Caco-2 (cell line): Measurements from ENCODE around the gene RPUSD2. TPM values are rescaled to one million over a fixed set of nuclear protein-coding genes. Genes with fewer than 3 reads are reported as not detected.

ENCODE experiments used
- BruUV-seq: library from RNA; stranded (reverse); fragments of 400-500 nt; replicated peaks from 2 replicates; lab custom pipeline; 2021; lab: Mats Ljungman, UMichigan
- CTCF ChIA-PET: fragments of 300-600 bp; sonication (Branson Sonifier 250); formaldehyde crosslinking; loops from one replicate; lab custom pipeline; 2022; ENCODE audit warnings: antibody characterized with exemption; lab: Charles Lee
- POLR2A ChIA-PET: fragments of 300-600 bp; sonication (Branson Sonifier 250); formaldehyde crosslinking; loops from one replicate; lab custom pipeline; 2022; ENCODE audit warnings: antibody characterized with exemption; lab: Charles Lee
- DNase-seq, 2 experiments: peaks; one replicate each; pipeline versions ENCODE4 v3.0.0 to v3.0.0-alpha.2; 2020 to 2022
- H3K27me3 ChIP-seq: replicated peaks from 2 replicates; pipeline ENCODE4 v1.6.0; 2011; ENCODE audit warnings: low read length; ENCODE audit not compliant: control insufficient read depth, insufficient read depth
- H3K36me3 ChIP-seq: 2 replicates; pipeline ENCODE4 v1.5.1; 2011; ENCODE audit warnings: low read length; ENCODE audit not compliant: control insufficient read depth, insufficient read depth
- H3K4me1 ChIP-seq: fragments of 250-450 bp; sonication (Bioruptor Pico); 2 replicates; pipeline ENCODE4 v1.5.1; 2020; ENCODE audit warnings: mild to moderate bottlenecking
- H3K4me3 ChIP-seq: 2 replicates; pipeline ENCODE4 v1.5.1; 2011; ENCODE audit warnings: low read depth, mild to moderate bottlenecking, control low read depth, low read length
- H3K9me3 ChIP-seq: fragments of 250-450 bp; sonication (Bioruptor Pico); 2 replicates; pipeline ENCODE4 v1.5.1; 2020; ENCODE audit warnings: mild to moderate bottlenecking, moderate library complexity
- H3K27ac Mint-ChIP-seq: one replicate; pipeline ENCODE4 v1.8.0; 2022; ENCODE audit warnings: mixed read lengths; ENCODE audit not compliant: unreplicated experiment
- H3K27me3 Mint-ChIP-seq: one replicate; pipeline ENCODE4 v1.8.0; 2022; ENCODE audit warnings: mixed read lengths; ENCODE audit not compliant: insufficient read depth, unreplicated experiment
- H3K36me3 Mint-ChIP-seq: one replicate; pipeline ENCODE4 v1.8.0; 2022; ENCODE audit warnings: mild to moderate bottlenecking, mixed read lengths; ENCODE audit not compliant: insufficient read depth, unreplicated experiment
- H3K4me1 Mint-ChIP-seq: one replicate; pipeline ENCODE4 v1.8.0; 2022; ENCODE audit warnings: low read depth, mixed read lengths; ENCODE audit not compliant: unreplicated experiment
- H3K4me3 Mint-ChIP-seq: one replicate; pipeline ENCODE4 v1.8.0; 2022; ENCODE audit warnings: mild to moderate bottlenecking, moderate library complexity, mixed read lengths; ENCODE audit not compliant: unreplicated experiment
- H3K9me3 Mint-ChIP-seq: one replicate; pipeline ENCODE4 v1.8.0; 2022; ENCODE audit warnings: mixed read lengths; ENCODE audit not compliant: unreplicated experiment
- intact Hi-C: fragments of 100-400 bp; cut with micrococcal nuclease; formaldehyde crosslinking; loops from one replicate; pipeline ENCODE4 v1.10.0; 2022; ENCODE audit not compliant: unreplicated experiment
- total RNA-seq: library from RNA; stranded (reverse); gene quantifications from 2 replicates; pipeline ENCODE4 v1.2.3, GENCODE V29; 2022
- TF ChIP-seq, protein P1 (sequence below), 2 experiments: fragments of 200-600 bp in 1 of 2; IDR thresholded peaks; 1 replicate in 1 of 2; 2 replicates in 1 of 2; pipeline versions ENCODE4 v1.5.1 to v1.8.0; 2011 to 2022; ENCODE audit warnings: antibody characterized with exemption in 1 of 2, control low read depth in 1 of 2, inconsistent platforms in 1 of 2, low read depth in 1 of 2, low read length in 1 of 2, mild to moderate bottlenecking in 1 of 2, moderate library complexity in 1 of 2; ENCODE audit not compliant: insufficient read depth in 1 of 2, severe bottlenecking in 1 of 2, unreplicated experiment in 1 of 2

The RPUSD2 gene
- total RNA-seq, 1 experiment from 2014 or later, result 14.6 TPM

GRCh38 chr15:40555876-40556275 is 13.2 kb upstream of the RPUSD2 start:
- Histone ChIP-seq H3K4me3 (no peak overlapping the region), H3K4me1 (no peaks in the 10 kb centered on the region), H3K9me3 (no peaks in the 10 kb centered on the region), H3K36me3 (no peaks in the 10 kb centered on the region), H3K27me3 (no peaks in the 10 kb centered on the region)
- Mint-ChIP-seq H3K9me3 (no peaks in the 10 kb centered on the region), H3K4me1 (no peaks in the 10 kb centered on the region), H3K27ac (no peak overlapping the region), H3K36me3 (peaks cover 6% of the 10 kb centered on the region), H3K27me3 (no peaks in the 10 kb centered on the region), H3K4me3 (no peak overlapping the region)
- ChIA-PET CTCF (no interaction called here), POLR2A (no interaction called here)
- intact Hi-C loops, result no loop called here
- TF ChIP-seq, protein P1, sequence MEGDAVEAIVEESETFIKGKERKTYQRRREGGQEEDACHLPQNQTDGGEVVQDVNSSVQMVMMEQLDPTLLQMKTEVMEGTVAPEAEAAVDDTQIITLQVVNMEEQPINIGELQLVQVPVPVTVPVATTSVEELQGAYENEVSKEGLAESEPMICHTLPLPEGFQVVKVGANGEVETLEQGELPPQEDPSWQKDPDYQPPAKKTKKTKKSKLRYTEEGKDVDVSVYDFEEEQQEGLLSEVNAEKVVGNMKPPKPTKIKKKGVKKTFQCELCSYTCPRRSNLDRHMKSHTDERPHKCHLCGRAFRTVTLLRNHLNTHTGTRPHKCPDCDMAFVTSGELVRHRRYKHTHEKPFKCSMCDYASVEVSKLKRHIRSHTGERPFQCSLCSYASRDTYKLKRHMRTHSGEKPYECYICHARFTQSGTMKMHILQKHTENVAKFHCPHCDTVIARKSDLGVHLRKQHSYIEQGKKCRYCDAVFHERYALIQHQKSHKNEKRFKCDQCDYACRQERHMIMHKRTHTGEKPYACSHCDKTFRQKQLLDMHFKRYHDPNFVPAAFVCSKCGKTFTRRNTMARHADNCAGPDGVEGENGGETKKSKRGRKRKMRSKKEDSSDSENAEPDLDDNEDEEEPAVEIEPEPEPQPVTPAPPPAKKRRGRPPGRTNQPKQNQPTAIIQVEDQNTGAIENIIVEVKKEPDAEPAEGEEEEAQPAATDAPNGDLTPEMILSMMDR (IDR thresholded peaks at IDR 0.05; ENCODE audit: insufficient read depth in 1 of 2, low read depth in 1 of 2, low read length in 1 of 2, severe bottlenecking in 1 of 2, unreplicated experiment in 1 of 2), result no peak
- no peak for DNase-seq
- BruUV-seq, result no TSS peak

DNA sequence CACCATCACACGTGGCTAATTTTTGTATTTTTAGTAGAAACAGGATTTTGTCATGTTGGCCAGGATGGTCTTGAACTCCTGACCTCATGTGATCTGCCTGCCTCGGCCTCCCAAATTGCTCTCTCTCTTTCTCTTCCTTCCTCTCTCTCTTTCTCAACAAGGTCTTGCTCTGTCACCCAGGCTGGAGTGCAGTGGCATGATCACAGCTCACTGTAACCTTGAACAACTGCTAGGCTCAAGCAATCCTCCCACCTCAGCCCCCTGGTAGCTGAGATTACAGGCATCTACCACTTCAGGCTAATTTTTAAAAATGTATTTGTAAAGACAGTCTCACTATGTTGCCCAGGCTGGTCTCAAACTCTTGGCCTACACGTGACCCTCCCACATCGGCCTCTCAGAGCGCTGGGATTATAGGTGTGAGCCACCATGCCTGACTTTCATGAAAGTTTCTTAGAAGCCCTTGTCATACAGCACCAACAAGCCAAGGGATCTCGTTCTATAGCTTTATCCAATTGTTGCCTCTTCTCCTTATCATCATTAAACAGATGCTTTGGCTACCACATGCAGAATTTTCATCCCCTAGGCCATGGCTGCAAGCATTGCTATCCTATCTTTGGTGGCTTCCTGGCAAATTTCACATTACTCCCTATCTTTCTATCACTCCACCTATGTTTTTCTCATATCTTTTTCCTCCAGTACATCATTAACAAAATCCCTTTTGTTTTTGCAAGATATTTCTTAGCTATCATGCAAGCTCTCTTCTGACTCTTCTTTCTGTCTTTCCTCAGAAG is 10.0 kb upstream of the RPUSD2 start:
- intact Hi-C loops, result no loop called here
- TF ChIP-seq, protein P1 (IDR thresholded peaks at IDR 0.05; ENCODE audit: insufficient read depth in 1 of 2, low read depth in 1 of 2, low read length in 1 of 2, severe bottlenecking in 1 of 2, unreplicated experiment in 1 of 2), result no peak
- Mint-ChIP-seq H3K36me3 (no peaks in the 10 kb centered on the region), H3K27me3 (no peaks in the 10 kb centered on the region), H3K27ac (no peak overlapping the region), H3K4me3 (no peak overlapping the region), H3K9me3 (no peaks in the 10 kb centered on the region), H3K4me1 (no peaks in the 10 kb centered on the region)
- Histone ChIP-seq H3K36me3 (no peaks in the 10 kb centered on the region; the same call in 1 of the 2 replicates), H3K4me1 (no peaks in the 10 kb centered on the region), H3K9me3 (no peaks in the 10 kb centered on the region), H3K4me3 (no peak overlapping the region), H3K27me3 (no peaks in the 10 kb centered on the region)
- ChIA-PET CTCF (no interaction called here), POLR2A (no interaction called here)
- peak in 1 of 2 experiments; percentile 15 for DNase-seq
- no TSS peak for BruUV-seq

DNA sequence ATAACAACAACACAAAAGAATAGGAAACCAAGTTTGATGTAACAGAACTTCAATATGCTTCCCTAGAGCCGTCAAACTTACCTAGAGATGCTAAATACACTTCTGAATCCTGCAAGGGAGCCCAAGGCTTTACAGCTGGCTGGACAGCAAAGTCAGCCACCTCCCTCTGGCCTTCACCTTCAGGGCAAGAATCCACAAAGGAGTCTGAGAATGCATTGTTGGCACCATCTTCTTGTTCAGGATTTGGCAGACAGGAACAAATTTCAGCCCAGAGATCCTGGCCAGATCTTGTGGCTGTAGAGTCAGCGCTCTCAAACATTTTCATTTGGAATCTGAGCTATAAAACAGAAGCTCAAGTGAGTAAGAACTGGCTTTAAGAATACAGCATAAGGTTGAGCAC is 6.4 kb upstream of the RPUSD2 start:
- CTCF ChIA-PET, result no interaction called here
- BruUV-seq, result no TSS peak
- intact Hi-C loops, result loop anchor here (10.0 kb wide), 1 partner anchor 202 kb away; the partner anchor contains the start of genes C15orf62 and GCHFR

More for the DNA sequence above, 6.4 kb upstream of the RPUSD2 start:
- no peaks in the 10 kb centered on the region for H3K9me3 ChIP-seq
- Mint-ChIP-seq H3K27ac (no peak overlapping the region), H3K9me3 (no peaks in the 10 kb centered on the region), H3K27me3 (no peaks in the 10 kb centered on the region), H3K4me1 (peaks cover 16% of the 10 kb centered on the region), H3K36me3 (peaks cover 16% of the 10 kb centered on the region), H3K4me3 (no peak overlapping the region)
- H3K36me3 ChIP-seq, result no peaks in the 10 kb centered on the region; the same call in 1 of the 2 replicates
- no peaks in the 10 kb centered on the region for H3K27me3 ChIP-seq
- TF ChIP-seq, protein P1 (IDR thresholded peaks at IDR 0.05; ENCODE audit: insufficient read depth in 1 of 2, low read depth in 1 of 2, low read length in 1 of 2, severe bottlenecking in 1 of 2, unreplicated experiment in 1 of 2), result no peak
- POLR2A ChIA-PET, result no interaction called here
- DNase-seq, result no peak
- H3K4me1 ChIP-seq, result no peaks in the 10 kb centered on the region
- H3K4me3 ChIP-seq, result no peak overlapping the region
